PC-3 (cell line): ENCODE results near the gene BATF3.

Experiments used
- CTCF ChIP-seq: fragments of 300-600 bp; sonication (generic); conservative IDR thresholded peaks from 2 replicates; pipeline ENCODE4 v1.5.1; 2017; ENCODE audit warnings: antibody characterized with exemption, low read depth, mild to moderate bottlenecking, low read length
- EZH2 ChIP-seq: fragments of 300-600 bp; sonication (generic); IDR thresholded peaks from one replicate; pipeline ENCODE4 v1.6.1; 2017; ENCODE audit warnings: antibody characterized with exemption, mild to moderate bottlenecking, low read length; ENCODE audit not compliant: unreplicated experiment
- EZH2phosphoT487 ChIP-seq: fragments of 300-600 bp; sonication (generic); IDR thresholded peaks from 2 replicates; pipeline ENCODE4 v1.6.1; 2018; ENCODE audit warnings: mild to moderate bottlenecking, antibody characterized with exemption, low read length, borderline replicate concordance

GRCh38 chr1:212692774-212693644, 6.6 kb downstream of the BATF3 start:
- TF ChIP-seq CTCF, result no peak
- no peak for TF ChIP-seq EZH2
- TF ChIP-seq EZH2phosphoT487, result no peak
